VCaP (cell line): ENCODE measurements around the gene TMEM120A.
A peak's percentile ranks its signal among the peaks of the same experiment; 100 is the strongest.

Experiments used
- H3K27ac ChIP-seq: fragments of 450-650 bp; 2 replicates; pipeline ENCODE4 v1.5.1; 2017
- TF ChIP-seq, protein P1 (sequence below): fragments of 450-650 bp; conservative IDR thresholded peaks from 2 replicates; pipeline ENCODE4 v1.5.1; 2017; ENCODE audit warnings: mild to moderate bottlenecking, moderate library complexity

Gene TMEM120A

GRCh38 chr7:76002822-76003221 is 8.4 kb upstream of the TMEM120A start:
- H3K27ac ChIP-seq, result no peak overlapping the region
- TF ChIP-seq, protein P1, sequence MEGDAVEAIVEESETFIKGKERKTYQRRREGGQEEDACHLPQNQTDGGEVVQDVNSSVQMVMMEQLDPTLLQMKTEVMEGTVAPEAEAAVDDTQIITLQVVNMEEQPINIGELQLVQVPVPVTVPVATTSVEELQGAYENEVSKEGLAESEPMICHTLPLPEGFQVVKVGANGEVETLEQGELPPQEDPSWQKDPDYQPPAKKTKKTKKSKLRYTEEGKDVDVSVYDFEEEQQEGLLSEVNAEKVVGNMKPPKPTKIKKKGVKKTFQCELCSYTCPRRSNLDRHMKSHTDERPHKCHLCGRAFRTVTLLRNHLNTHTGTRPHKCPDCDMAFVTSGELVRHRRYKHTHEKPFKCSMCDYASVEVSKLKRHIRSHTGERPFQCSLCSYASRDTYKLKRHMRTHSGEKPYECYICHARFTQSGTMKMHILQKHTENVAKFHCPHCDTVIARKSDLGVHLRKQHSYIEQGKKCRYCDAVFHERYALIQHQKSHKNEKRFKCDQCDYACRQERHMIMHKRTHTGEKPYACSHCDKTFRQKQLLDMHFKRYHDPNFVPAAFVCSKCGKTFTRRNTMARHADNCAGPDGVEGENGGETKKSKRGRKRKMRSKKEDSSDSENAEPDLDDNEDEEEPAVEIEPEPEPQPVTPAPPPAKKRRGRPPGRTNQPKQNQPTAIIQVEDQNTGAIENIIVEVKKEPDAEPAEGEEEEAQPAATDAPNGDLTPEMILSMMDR, result no peak

GRCh38 chr7:76002139-76002538 is 7.7 kb upstream of the TMEM120A start:
- H3K27ac ChIP-seq, result no peak overlapping the region
- TF ChIP-seq, protein P1, result no peak

GRCh38 chr7:76000566-76000965 is 6.2 kb upstream of the TMEM120A start:
- no peak overlapping the region for H3K27ac ChIP-seq
- TF ChIP-seq, protein P1, result no peak

DNA sequence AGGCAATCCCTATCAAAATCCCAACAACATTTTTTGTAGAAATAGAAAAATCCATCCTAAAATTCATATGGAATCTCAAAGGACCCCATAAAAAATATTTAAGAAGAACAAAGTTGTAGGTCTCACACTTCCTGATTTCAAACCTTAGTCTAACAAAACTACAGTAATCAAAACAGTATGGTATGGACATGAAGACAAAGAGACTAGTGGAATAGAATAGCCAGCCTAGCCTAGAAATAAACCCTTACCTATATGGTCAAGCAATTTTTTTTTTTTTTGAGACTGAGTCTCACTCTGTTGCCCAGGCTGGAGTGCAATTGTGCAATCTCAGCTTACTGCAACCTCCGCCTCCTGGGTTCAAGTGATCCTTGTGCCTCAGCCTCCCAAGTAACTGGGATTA is 3.6 kb upstream of the TMEM120A start:
- no peak overlapping the region for H3K27ac ChIP-seq
- TF ChIP-seq, protein P1, result no peak

DNA sequence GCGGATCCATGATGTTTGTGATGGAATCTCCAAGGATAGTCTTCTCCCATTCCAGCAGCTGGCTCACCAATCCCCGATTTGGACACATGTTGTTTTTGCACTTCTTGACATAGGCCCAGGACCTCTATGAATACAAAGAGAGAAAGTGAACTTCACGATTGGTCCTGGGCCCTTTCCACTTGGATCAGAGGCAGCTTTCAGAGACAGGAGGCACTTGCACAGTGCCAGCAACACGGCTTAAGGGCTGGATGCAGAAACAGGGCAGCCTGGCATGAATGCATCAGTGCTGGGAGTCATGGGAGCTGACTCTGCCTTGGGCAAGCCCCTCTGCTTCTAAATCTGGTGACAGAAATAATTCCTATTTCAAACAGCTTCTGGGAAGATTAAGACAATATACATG is 2.1 kb upstream of the TMEM120A start:
- TF ChIP-seq, protein P1, result no peak
- H3K27ac ChIP-seq, result no peak overlapping the region

GRCh38 chr7:75995996-75996395 is 1.6 kb upstream of the TMEM120A start:
- TF ChIP-seq, protein P1, result no peak
- H3K27ac ChIP-seq, result no peak overlapping the region

- TF ChIP-seq, protein P1, result no peak
- peak overlapping the region; percentile 84 for H3K27ac ChIP-seq
These were observed 667 bp upstream of the TMEM120A start for GRCh38 chr7:75995052-75995471.
